Gastrocnemius medialis (tissue), 4 donors: ENCODE data around the gene HMGN5. TPM values are rescaled to one million over a fixed set of nuclear protein-coding genes. Genes with fewer than 3 reads are reported as not detected.

Experiments used
- ATAC-seq, 2 donors: fragments of 150-250 bp; one replicate each; pipeline ENCODE4 v1.9.1; 2016
- DNase-seq, 2 donors: peaks; one replicate each; pipeline ENCODE4 v3.0.0-alpha.2; 2019
- H3K27ac ChIP-seq, 4 donors: fragments of 200-600 bp; sonication (generic); 1 replicate in 1 of 4; 2 replicates in 3 of 4; pipeline ENCODE4 v1.5.1; 2016 to 2018; ENCODE audit warnings: mild to moderate bottlenecking in 2 of 4, moderate library complexity in 1 of 4
- H3K27me3 ChIP-seq, 3 donors: fragments of 200-600 bp; sonication (generic) in 2 of 3; 1 replicate in 1 of 3; 2 replicates in 2 of 3; pipeline versions ENCODE4 v1.5.1 to v1.6.0; 2016 to 2019; ENCODE audit warnings: mild to moderate bottlenecking in 1 of 3, moderate library complexity in 1 of 3
- H3K36me3 ChIP-seq, 2 donors: fragments of 200-600 bp; sonication (generic) in 1 of 2; one replicate each; pipeline ENCODE4 v1.5.1; 2017 to 2018
- H3K4me1 ChIP-seq, 2 donors: fragments of 200-600 bp; sonication (generic) in 1 of 2; one replicate each; pipeline ENCODE4 v1.5.1; 2016 to 2017; ENCODE audit warnings: mild to moderate bottlenecking in 2 of 2
- H3K4me3 ChIP-seq, 4 donors: fragments of 200-600 bp; sonication (generic) in 3 of 4; 1 replicate in 1 of 4; 2 replicates in 3 of 4; pipeline ENCODE4 v1.5.1; 2016 to 2019; ENCODE audit warnings: mild to moderate bottlenecking in 2 of 4
- H3K9me3 ChIP-seq, 3 donors: fragments of 200-600 bp; sonication (generic) in 2 of 3; 1 replicate in 1 of 3; 2 replicates in 2 of 3; pipeline ENCODE4 v1.5.1; 2016 to 2019
- POLR2A ChIP-seq, 2 donors: fragments of 450-650 bp; IDR thresholded peaks; one replicate each; pipeline ENCODE4 v1.6.1; 2017; ENCODE audit warnings: antibody characterized with exemption in 2 of 2, mild to moderate bottlenecking in 2 of 2, moderate library complexity in 2 of 2
- in situ Hi-C, 4 donors: fragments of 200-750 bp; cut with MboI; loops; one replicate each; pipeline versions ENCODE4 v1.15.0 to v1.8.0; 2017; ENCODE audit warnings: low sequenced_read_pairs in 4 of 4
- intact Hi-C: fragments of 100-400 bp; cut with DNase I; formaldehyde crosslinking; loops from one replicate; pipeline ENCODE4 v1.15.1; 2023; ENCODE audit warnings: low total_unique reads
- total RNA-seq, 4 donors: library from RNA; depleted of rRNA; stranded (reverse); fragments of >200 nt; gene quantifications; one replicate each; pipeline versions ENCODE4 v1.1.0 to v1.2.3, GENCODE V29; 2016
- TF ChIP-seq, protein P1 (sequence below), 5 experiments: fragments of 450-650 bp in 3 of 5; fragments of 200-600 bp in 2 of 5; sonication (generic) in 2 of 5; IDR thresholded peaks in 4 of 5; conservative IDR thresholded peaks in 1 of 5; 1 replicate in 4 of 5; 2 replicates in 1 of 5; pipeline ENCODE4 v1.5.1; 2016 to 2019; ENCODE audit warnings: antibody characterized with exemption in 5 of 5, mild to moderate bottlenecking in 3 of 5, moderate library complexity in 3 of 5

HMGN5 gene
- total RNA-seq, 4 donors from 2014 or later = 0.97 to 2.9 (median 1.2) TPM

DNA sequence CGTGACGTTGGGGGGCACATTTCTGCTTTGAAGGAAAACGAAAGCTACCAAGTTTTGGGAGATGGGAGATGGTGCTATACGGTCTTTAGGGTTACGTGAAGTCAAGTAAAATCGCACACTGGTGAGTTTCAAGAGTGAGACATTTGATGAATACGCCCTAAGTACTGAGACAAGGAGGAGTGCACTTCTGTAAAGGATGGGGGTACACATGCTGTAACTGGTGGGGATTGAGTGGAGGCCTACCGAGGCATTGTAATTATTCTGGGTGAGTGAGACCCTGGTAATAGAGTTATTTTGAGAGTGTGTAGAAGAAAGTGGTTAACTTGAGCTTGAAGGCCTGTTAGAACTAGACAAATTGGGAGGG lies 725 bp upstream of the HMGN5 start:
- Histone ChIP-seq H3K36me3 (no peaks in the 10 kb centered on the region), H3K27ac (peak overlapping the region; percentile 23 to 68 (median 58)), H3K9me3 (no peaks in the 10 kb centered on the region), H3K27me3 (no peaks in the 10 kb centered on the region), H3K4me1 (no peaks in the 10 kb centered on the region), H3K4me3 (peak overlapping the region; percentile 34 to 59 (median 46))
- no peak for ATAC-seq
- in situ Hi-C loops (no loop called here), intact Hi-C loops (no loop called here)
- DNase-seq = no peak
- TF ChIP-seq POLR2A (IDR thresholded peaks at IDR 0.05) = no peak
- TF ChIP-seq, protein P1, sequence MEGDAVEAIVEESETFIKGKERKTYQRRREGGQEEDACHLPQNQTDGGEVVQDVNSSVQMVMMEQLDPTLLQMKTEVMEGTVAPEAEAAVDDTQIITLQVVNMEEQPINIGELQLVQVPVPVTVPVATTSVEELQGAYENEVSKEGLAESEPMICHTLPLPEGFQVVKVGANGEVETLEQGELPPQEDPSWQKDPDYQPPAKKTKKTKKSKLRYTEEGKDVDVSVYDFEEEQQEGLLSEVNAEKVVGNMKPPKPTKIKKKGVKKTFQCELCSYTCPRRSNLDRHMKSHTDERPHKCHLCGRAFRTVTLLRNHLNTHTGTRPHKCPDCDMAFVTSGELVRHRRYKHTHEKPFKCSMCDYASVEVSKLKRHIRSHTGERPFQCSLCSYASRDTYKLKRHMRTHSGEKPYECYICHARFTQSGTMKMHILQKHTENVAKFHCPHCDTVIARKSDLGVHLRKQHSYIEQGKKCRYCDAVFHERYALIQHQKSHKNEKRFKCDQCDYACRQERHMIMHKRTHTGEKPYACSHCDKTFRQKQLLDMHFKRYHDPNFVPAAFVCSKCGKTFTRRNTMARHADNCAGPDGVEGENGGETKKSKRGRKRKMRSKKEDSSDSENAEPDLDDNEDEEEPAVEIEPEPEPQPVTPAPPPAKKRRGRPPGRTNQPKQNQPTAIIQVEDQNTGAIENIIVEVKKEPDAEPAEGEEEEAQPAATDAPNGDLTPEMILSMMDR (IDR thresholded peaks at IDR 0.05 in 4 of 5, conservative IDR thresholded peaks at IDR 0.05 in 1 of 5) = no peak

DNA sequence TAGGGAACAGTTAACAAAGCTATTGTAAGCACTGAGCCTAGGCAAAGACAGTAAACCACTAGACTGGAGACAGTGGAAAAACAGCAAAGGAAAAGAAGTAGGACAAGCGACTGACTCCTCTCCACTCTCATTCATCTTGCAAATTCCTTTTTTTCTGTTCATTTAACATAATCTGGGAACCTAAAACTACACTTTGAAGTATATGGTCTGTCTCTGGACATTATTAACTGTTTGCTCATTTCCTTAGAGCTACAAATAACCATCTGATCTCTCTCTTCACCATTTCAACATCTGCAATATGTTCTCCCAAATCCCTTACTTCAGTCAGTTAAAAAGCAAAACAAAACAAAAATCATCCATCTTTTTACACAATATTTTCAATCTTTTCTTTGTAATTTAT lies 642 bp downstream of the HMGN5 start:
- TF ChIP-seq, protein P1 (IDR thresholded peaks at IDR 0.05 in 4 of 5, conservative IDR thresholded peaks at IDR 0.05 in 1 of 5) = no peak
- TF ChIP-seq POLR2A (IDR thresholded peaks at IDR 0.05) = no peak

DNA sequence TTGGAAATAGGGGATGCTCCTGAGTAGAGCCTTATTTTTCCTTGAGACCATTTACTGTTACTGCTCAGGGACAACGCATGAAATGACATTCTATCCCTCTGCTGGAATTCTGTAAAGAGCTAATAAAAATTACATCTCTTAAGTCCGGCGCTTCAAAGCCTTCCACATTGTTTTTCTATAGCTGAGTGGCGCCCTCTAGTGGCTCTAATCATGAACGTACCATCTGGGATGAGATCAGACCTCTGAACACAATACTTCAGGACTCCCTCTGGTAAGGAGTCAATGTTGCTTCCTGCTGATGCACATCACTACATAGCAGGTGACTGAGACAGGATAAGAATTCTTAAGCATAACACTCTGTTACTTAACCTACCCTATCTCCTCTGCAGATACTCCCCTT lies 6.0 kb downstream of the HMGN5 start:
- intact Hi-C loops (no loop called here), in situ Hi-C loops (loop anchor here in 1 of 4 donors (25.0 kb wide), 1 partner anchor 192 kb away; no protein-coding TSS in a partner anchor)
- no peak overlapping the region for H3K27ac ChIP-seq
- H3K4me3 ChIP-seq = no peak overlapping the region
- DNase-seq (peak in 1 of 2 donors; percentile 9), ATAC-seq (no peak)
- TF ChIP-seq POLR2A (IDR thresholded peaks at IDR 0.05) = no peak
- TF ChIP-seq, protein P1 (IDR thresholded peaks at IDR 0.05 in 4 of 5, conservative IDR thresholded peaks at IDR 0.05 in 1 of 5) = peak in 4 of 5 experiments; percentile 32 to 53 (median 38)
- no peaks in the 10 kb centered on the region for H3K36me3 ChIP-seq
- no peaks in the 10 kb centered on the region for H3K4me1 ChIP-seq
- no peaks in the 10 kb centered on the region for H3K27me3 ChIP-seq
- H3K9me3 ChIP-seq = no peaks in the 10 kb centered on the region

More for the DNA sequence above, 642 bp downstream of the HMGN5 start:
- Histone ChIP-seq H3K27me3 (no peaks in the 10 kb centered on the region), H3K4me3 (peak overlapping the region; percentile 34 to 59 (median 46)), H3K27ac (peak overlapping the region; percentile 23 to 68 (median 58)), H3K4me1 (no peaks in the 10 kb centered on the region), H3K9me3 (no peaks in the 10 kb centered on the region), H3K36me3 (no peaks in the 10 kb centered on the region)
- ATAC-seq (no peak), DNase-seq (no peak)
- intact Hi-C loops = no loop called here
- in situ Hi-C loops = no loop called here

DNA sequence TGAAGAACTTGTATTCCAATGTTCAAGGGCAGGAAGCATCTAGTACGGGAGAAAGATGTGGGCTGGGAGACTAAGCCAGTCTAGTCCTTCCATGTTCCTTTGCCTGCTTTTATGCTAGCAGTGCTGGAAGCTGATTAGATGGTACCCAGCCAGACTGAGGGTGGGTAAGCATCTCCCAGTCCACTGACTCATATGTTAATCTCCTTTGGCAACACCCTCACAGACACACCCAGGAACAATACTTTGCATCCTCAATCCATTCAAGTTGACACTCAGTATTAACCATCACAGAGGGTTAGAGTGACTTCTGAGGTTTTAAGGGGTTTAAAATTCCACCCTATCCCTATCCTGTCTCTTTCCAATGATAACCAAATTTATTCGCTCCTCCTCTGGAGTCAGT lies 6.5 kb downstream of the HMGN5 start:
- H3K27ac ChIP-seq = no peak overlapping the region
- ATAC-seq (no peak), DNase-seq (no peak)
- no peaks in the 10 kb centered on the region for H3K9me3 ChIP-seq
- no peaks in the 10 kb centered on the region for H3K27me3 ChIP-seq
- H3K4me3 ChIP-seq = no peak overlapping the region
- H3K4me1 ChIP-seq = no peaks in the 10 kb centered on the region
- TF ChIP-seq, protein P1 (IDR thresholded peaks at IDR 0.05 in 4 of 5, conservative IDR thresholded peaks at IDR 0.05 in 1 of 5) = no peak
- TF ChIP-seq POLR2A (IDR thresholded peaks at IDR 0.05) = no peak
- in situ Hi-C loops = loop anchor here in 1 of 4 donors (25.0 kb wide), 1 partner anchor 192 kb away; no protein-coding TSS in a partner anchor
- intact Hi-C loops = no loop called here
- H3K36me3 ChIP-seq = no peaks in the 10 kb centered on the region

DNA sequence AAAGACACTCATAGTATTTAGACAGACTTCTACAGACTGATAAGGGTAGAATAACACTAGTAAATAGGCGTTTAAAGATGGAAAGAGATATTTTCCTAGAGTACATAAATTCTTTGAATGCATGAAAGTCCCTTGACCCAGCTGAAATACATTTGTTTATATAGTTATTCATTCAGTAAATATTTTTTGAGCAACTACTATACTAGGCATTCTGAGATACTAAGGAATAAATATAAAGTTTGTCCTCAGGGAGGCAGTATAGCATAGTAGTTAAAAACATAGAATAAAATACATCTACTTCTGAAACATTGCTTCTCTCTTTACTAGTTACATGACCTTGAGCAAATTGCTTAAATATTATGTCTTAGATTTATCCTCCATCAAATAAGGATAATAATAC lies 27.4 kb downstream of the HMGN5 start:
- no peaks in the 10 kb centered on the region for H3K4me1 ChIP-seq
- no peak overlapping the region for H3K4me3 ChIP-seq
- no peaks in the 10 kb centered on the region for H3K36me3 ChIP-seq
- in situ Hi-C loops = loop anchor here in 1 of 4 donors (25.0 kb wide), 1 partner anchor 112 kb away; no protein-coding TSS in a partner anchor
- H3K9me3 ChIP-seq = no peaks in the 10 kb centered on the region
- TF ChIP-seq, protein P1 (IDR thresholded peaks at IDR 0.05 in 4 of 5, conservative IDR thresholded peaks at IDR 0.05 in 1 of 5) = no peak
- no peak for TF ChIP-seq POLR2A (IDR thresholded peaks at IDR 0.05)
- DNase-seq (no peak), ATAC-seq (no peak)
- intact Hi-C loops = no loop called here
- H3K27ac ChIP-seq = no peak overlapping the region
- H3K27me3 ChIP-seq = no peaks in the 10 kb centered on the region
